ENCODE measurements around the gene NTM.

NTM gene

DNA sequence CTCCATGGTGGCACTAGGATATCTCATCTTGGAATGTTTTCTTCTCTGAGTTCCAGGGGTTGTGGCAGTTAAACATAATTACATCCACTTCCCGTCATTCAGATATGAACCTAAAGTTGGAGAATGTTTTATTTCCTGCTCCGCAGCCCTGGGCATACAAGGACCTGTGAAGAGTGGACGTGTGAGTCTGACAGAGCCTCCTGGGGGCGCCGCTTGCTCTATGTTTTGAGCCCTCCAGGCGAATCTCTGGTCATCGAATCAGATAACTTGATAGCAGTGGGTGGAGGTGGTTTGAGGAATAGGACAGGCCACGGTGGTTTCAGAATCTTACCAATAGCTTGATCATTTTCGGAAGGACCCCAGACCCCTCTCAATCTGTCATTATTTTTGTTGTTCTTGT lies 174.2 kb downstream of the NTM start:
- DNase-seq (ENCODE audit: low read depth) = no peak
- no peak for TF ChIP-seq CTCF (conservative IDR thresholded peaks at IDR 0.05; ENCODE audit: low read depth, low read length)
- H3K4me3 ChIP-seq (ENCODE audit: low read length) = no peak overlapping the region

DNA sequence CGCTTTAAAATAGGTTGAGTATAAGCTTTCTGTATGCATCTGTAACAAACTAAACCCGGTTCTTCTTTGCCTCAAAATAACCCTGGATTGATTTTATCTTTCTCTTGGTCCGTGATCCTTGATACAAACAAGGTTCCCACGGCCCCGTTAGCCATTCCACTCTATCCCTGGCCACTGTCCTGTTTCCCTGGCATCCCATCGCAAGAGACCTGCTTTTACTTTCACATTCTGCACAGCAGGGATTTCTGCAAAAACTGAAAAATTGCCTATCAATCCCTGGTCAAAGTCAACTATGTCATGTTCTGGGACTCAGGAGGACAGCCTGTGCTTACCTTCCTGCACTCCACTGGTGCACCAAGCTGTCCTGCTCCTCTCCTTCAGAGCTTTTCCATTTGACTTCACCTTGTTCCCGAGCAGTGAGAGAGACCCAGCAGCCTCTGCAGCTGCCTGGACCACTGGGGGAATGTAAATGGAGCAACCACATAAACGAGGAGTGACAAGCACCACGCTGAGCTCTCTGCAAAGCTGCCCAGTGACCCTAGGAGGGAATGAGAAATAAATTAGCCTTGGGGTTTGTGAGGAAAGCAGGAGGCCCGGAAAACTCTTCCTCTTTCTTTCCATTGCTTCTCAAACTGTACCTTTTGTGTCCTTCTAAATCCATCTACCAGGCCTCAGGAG lies 175.9 kb downstream of the NTM start:
- no peak overlapping the region for H3K4me3 ChIP-seq (ENCODE audit: low read length)
- no peak for TF ChIP-seq CTCF (conservative IDR thresholded peaks at IDR 0.05; ENCODE audit: low read depth, low read length)
- DNase-seq (ENCODE audit: low read depth) = no peak

- H3K4me3 ChIP-seq (ENCODE audit: low read length) = no peak overlapping the region
- TF ChIP-seq CTCF (conservative IDR thresholded peaks at IDR 0.05; ENCODE audit: low read depth, low read length) = no peak
- DNase-seq (ENCODE audit: low read depth) = no peak
Measured at GRCh38 chr11:131549099-131549498, 178.7 kb downstream of the NTM start.

DNA sequence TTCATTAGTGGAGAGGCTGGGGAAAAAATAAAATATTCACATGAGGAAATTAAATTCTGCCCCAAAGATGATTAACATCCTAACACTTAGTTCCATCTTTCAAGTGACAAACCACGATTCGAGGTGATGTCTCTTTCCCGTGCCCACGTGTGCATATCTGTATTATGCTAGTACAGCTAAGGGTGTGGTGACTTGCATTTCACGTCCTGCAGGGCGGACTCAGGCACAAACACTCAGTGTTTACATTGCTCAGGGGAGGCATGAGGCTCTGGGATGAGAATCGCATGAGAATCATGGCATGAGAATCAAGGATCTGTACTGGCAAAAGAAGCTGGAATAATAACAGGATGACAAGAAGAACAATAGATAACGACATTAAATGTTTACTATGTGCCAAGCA lies 179.4 kb downstream of the NTM start:
- H3K4me3 ChIP-seq (ENCODE audit: low read length) = no peak overlapping the region
- no peak for TF ChIP-seq CTCF (conservative IDR thresholded peaks at IDR 0.05; ENCODE audit: low read depth, low read length)
- no peak for DNase-seq (ENCODE audit: low read depth)

GRCh38 chr11:131560287-131560686 lies 189.9 kb downstream of the NTM start:
- DNase-seq (ENCODE audit: low read depth) = no peak
- no peak overlapping the region for H3K4me3 ChIP-seq (ENCODE audit: low read length)
- no peak for TF ChIP-seq CTCF (conservative IDR thresholded peaks at IDR 0.05; ENCODE audit: low read depth, low read length)

- no peak for DNase-seq (ENCODE audit: low read depth)
- H3K4me3 ChIP-seq (ENCODE audit: low read length) = no peak overlapping the region
- TF ChIP-seq CTCF (conservative IDR thresholded peaks at IDR 0.05; ENCODE audit: low read depth, low read length) = no peak
Measured at GRCh38 chr11:131561501-131561900, 191.1 kb downstream of the NTM start.

- TF ChIP-seq CTCF (conservative IDR thresholded peaks at IDR 0.05; ENCODE audit: low read depth, low read length) = no peak
- no peak for DNase-seq (ENCODE audit: low read depth)
- H3K4me3 ChIP-seq (ENCODE audit: low read length) = no peak overlapping the region
Measured at GRCh38 chr11:131561972-131562371, 191.6 kb downstream of the NTM start.
